Spinal cord (tissue), 4 donors: ENCODE data around the gene HACD1. TPM values are rescaled to one million over a fixed set of nuclear protein-coding genes. Genes with fewer than 3 reads are reported as not detected.

Experiments
- polyA plus RNA-seq, 2 donors: library from polyadenylated mRNA; unstranded; fragments of 120-200 nt; gene quantifications; one replicate each; pipeline ENCODE4 v1.2.1, GENCODE V29; 2013; ENCODE audit not compliant: insufficient read length in 2 of 2
- small RNA-seq: library from RNA; depleted of rRNA; stranded (forward); fragments of <200 nt; gene quantifications from one replicate; pipeline ENCODE3, GENCODE V24; 2014; ENCODE audit warnings: low replicate concordance
- total RNA-seq, 2 donors: library from RNA; depleted of rRNA in 1 of 2; stranded (reverse); fragments of 120-200 nt in 1 of 2; fragments of >200 nt in 1 of 2; gene quantifications; one replicate each; pipeline versions ENCODE4 v1.2.3 to v1.2.4, GENCODE V29; 2013 to 2014

HACD1 gene
- total and polyA plus RNA-seq, 4 donors = 14.0 to 24.2 (median 20.2) TPM

Small RNA genes lying within 50 kb of the gene (small RNA-seq; reads per million reads assigned to genes)
- gene AC069542.2 = not detected

Other genes with a start within 250 kb of the HACD1 start
- 10 to 100 TPM; 15.0 to 24.3 TPM for gene ST8SIA6, start 162.8 kb downstream of the HACD1 start, total RNA-seq
- gene ST8SIA6, start 162.8 kb downstream of the HACD1 start, polyA plus RNA-seq = 10 to 100 TPM in 1 of 2 donors, 1 to 10 TPM in 1; 9.2 to 12.6 TPM
- 10 to 100 TPM; 29.9 to 55.3 TPM for gene STAM, start 26.8 kb upstream of the HACD1 start, total RNA-seq
- 10 to 100 TPM; 36.6 to 47.1 TPM for gene STAM, start 26.8 kb upstream of the HACD1 start, polyA plus RNA-seq
- gene TMEM236, start 134.8 kb upstream of the HACD1 start, total RNA-seq = under 1 TPM; 0.44 to 0.50 TPM
- gene TMEM236, start 134.8 kb upstream of the HACD1 start, polyA plus RNA-seq = under 1 TPM; 0.24 to 0.27 TPM
- gene MRC1, start 192.0 kb upstream of the HACD1 start, total RNA-seq = 10 to 100 TPM; 13.0 to 23.1 TPM
- 1 to 10 TPM; 2.4 to 3.4 TPM for gene MRC1, start 192.0 kb upstream of the HACD1 start, polyA plus RNA-seq